Loucy (cell line): ENCODE data around the gene FHIT.
A peak's percentile ranks its signal among the peaks of the same experiment; 100 is the strongest.

Experiments
- H2AFZ ChIP-seq: fragments of 200-600 bp; sonication (generic); 2 replicates; pipeline ENCODE4 v1.6.0; 2016; ENCODE audit warnings: antibody characterized with exemption, mild to moderate bottlenecking, low read length, moderate library complexity
- H3F3A ChIP-seq: fragments of 200-600 bp; 2 replicates; pipeline ENCODE4 v1.6.0; 2016; ENCODE audit warnings: antibody characterized with exemption, low read depth, mild to moderate bottlenecking
- H3K27me3 ChIP-seq: fragments of 200-600 bp; sonication (generic); 2 replicates; pipeline ENCODE4 v1.6.1; 2014; ENCODE audit warnings: low read length, mild to moderate bottlenecking; ENCODE audit not compliant: insufficient read depth, poor library complexity, severe bottlenecking
- H3K36me3 ChIP-seq: fragments of 200-600 bp; sonication (generic); 2 replicates; pipeline ENCODE4 v1.6.1; 2016; ENCODE audit warnings: low read length; ENCODE audit not compliant: insufficient read depth
- H3K4me1 ChIP-seq: fragments of 200-600 bp; sonication (generic); 2 replicates; pipeline ENCODE4 v1.5.1; 2014; ENCODE audit warnings: low read length, mild to moderate bottlenecking; ENCODE audit not compliant: insufficient read depth, poor library complexity, severe bottlenecking
- H3K4me2 ChIP-seq: fragments of 200-600 bp; sonication (generic); 2 replicates; pipeline ENCODE4 v1.6.0; 2014; ENCODE audit warnings: antibody characterized with exemption, low read length, low read depth, mild to moderate bottlenecking; ENCODE audit not compliant: poor library complexity, severe bottlenecking
- H3K4me3 ChIP-seq: fragments of 200-600 bp; sonication (generic); 2 replicates; pipeline ENCODE4 v1.5.1; 2014; ENCODE audit warnings: low read length, mild to moderate bottlenecking, mixed read lengths; ENCODE audit not compliant: poor library complexity, severe bottlenecking
- H3K79me2 ChIP-seq: fragments of 200-600 bp; sonication (generic); 2 replicates; pipeline ENCODE4 v1.6.1; 2014; ENCODE audit warnings: low read length; ENCODE audit not compliant: insufficient read depth
- H3K9ac ChIP-seq: fragments of 200-600 bp; sonication (generic); 2 replicates; pipeline ENCODE4 v1.6.0; 2014; ENCODE audit warnings: mild to moderate bottlenecking, low read depth, low read length, moderate library complexity; ENCODE audit not compliant: poor library complexity, severe bottlenecking
- H3K9me2 ChIP-seq: fragments of 200-600 bp; sonication (generic); replicated peaks from 2 replicates; pipeline ENCODE4 v1.6.1; 2016; ENCODE audit warnings: low read depth, low read length, mixed read lengths
- H3K9me3 ChIP-seq: fragments of 200-600 bp; sonication (generic); 2 replicates; pipeline ENCODE4 v1.6.1; 2014; ENCODE audit warnings: mild to moderate bottlenecking, antibody characterized with exemption, low read length, low read depth; ENCODE audit not compliant: insufficient read depth
- H4K20me1 ChIP-seq: fragments of 200-600 bp; sonication (generic); 2 replicates; pipeline ENCODE4 v1.6.0; 2014; ENCODE audit warnings: antibody characterized with exemption, low read length, mild to moderate bottlenecking; ENCODE audit not compliant: insufficient read depth, poor library complexity, severe bottlenecking
- CTCF ChIP-seq: fragments of 200-600 bp; sonication (generic); conservative IDR thresholded peaks from 2 replicates; pipeline ENCODE4 v1.5.1; 2014; ENCODE audit warnings: mild to moderate bottlenecking, antibody characterized with exemption, low read length
- EZH2phosphoT487 ChIP-seq: fragments of 200-600 bp; IDR thresholded peaks from 2 replicates; pipeline ENCODE4 v1.6.1; 2018; ENCODE audit warnings: antibody characterized with exemption, mild to moderate bottlenecking, moderate library complexity, borderline replicate concordance

The FHIT gene

GRCh38 chr3:59779260-59779659 lies 1472.0 kb downstream of the FHIT start:
- Histone ChIP-seq H3K4me1 (peaks cover 58% of the 10 kb centered on the region), H3K4me2 (no peak overlapping the region), H3K27me3 (no peaks in the 10 kb centered on the region), H3K9me2 (no peaks in the 10 kb centered on the region), H3K4me3 (no peak overlapping the region), H2AFZ (no peak overlapping the region), H3K9me3 (no peaks in the 10 kb centered on the region), H3K9ac (no peak overlapping the region), H3F3A (no peaks in the 10 kb centered on the region; the same call in 1 of the 2 replicates), H4K20me1 (no peaks in the 10 kb centered on the region), H3K79me2 (no peaks in the 10 kb centered on the region), H3K36me3 (no peaks in the 10 kb centered on the region)
- TF ChIP-seq EZH2phosphoT487 (no peak), CTCF (no peak)

GRCh38 chr3:59777667-59778077 lies 1473.6 kb downstream of the FHIT start:
- TF ChIP-seq EZH2phosphoT487 (no peak), CTCF (no peak)
- Histone ChIP-seq H3K4me1 (peaks cover 63% of the 10 kb centered on the region), H3K79me2 (no peaks in the 10 kb centered on the region), H3K36me3 (no peaks in the 10 kb centered on the region), H3F3A (peaks cover 8% of the 10 kb centered on the region; the same call in 1 of the 2 replicates), H3K9me3 (no peaks in the 10 kb centered on the region), H2AFZ (peak overlapping the region; percentile 34), H3K4me3 (no peak overlapping the region), H3K4me2 (peak overlapping the region; percentile 48), H3K9me2 (no peaks in the 10 kb centered on the region), H3K9ac (peak overlapping the region; percentile 7), H3K27me3 (no peaks in the 10 kb centered on the region), H4K20me1 (no peaks in the 10 kb centered on the region)

GRCh38 chr3:59777066-59777465 lies 1474.2 kb downstream of the FHIT start:
- H3K9me2 ChIP-seq, result no peaks in the 10 kb centered on the region
- H3K4me1 ChIP-seq, result peaks cover 69% of the 10 kb centered on the region
- H3K79me2 ChIP-seq, result no peaks in the 10 kb centered on the region
- H3K9me3 ChIP-seq, result no peaks in the 10 kb centered on the region
- no peak overlapping the region for H3K4me3 ChIP-seq
- H3K27me3 ChIP-seq, result no peaks in the 10 kb centered on the region
- TF ChIP-seq CTCF, result no peak
- TF ChIP-seq EZH2phosphoT487, result no peak
- peak overlapping the region; percentile 48 for H3K4me2 ChIP-seq
- no peaks in the 10 kb centered on the region for H4K20me1 ChIP-seq
- peak overlapping the region; percentile 7 for H3K9ac ChIP-seq
- H2AFZ ChIP-seq, result no peak overlapping the region
- H3K36me3 ChIP-seq, result no peaks in the 10 kb centered on the region
- H3F3A ChIP-seq, result peaks cover 14% of the 10 kb centered on the region
